ENCODE measurements around the gene SCD5.

The SCD5 gene

GRCh38 chr4:82583897-82584587 lies 214.6 kb downstream of the SCD5 start:
- no peak for DNase-seq (ENCODE audit: low read depth)
- no peak overlapping the region for H3K4me3 ChIP-seq (ENCODE audit: low read depth, low read length)

DNA sequence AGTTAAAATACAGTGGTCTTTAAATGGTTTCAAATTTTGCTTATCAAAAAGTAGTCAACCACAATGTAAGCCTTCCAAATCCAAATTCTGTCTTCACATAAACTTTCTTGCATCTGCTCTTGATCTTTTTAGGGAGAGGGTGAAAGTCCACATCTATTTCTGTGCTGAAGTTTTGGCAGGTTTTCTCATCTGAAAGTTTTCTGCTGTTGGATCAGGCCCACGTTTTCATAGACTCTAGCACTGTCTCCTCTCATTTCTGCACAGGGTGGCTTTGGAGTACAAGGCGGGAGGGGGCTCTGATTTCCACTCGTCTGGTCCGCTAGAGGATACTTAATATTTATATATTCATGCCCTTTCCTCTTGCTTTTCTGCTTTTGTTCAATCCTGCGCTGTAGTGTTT lies 218.7 kb downstream of the SCD5 start:
- no peak for DNase-seq (ENCODE audit: low read depth)
- H3K4me3 ChIP-seq (ENCODE audit: low read depth, low read length): no peak overlapping the region

All from skeletal muscle cell (primary cell).